ENCODE data around the gene WWOX.

The WWOX gene

GRCh38 chr16:78844682-78845081 lies 745.2 kb downstream of the WWOX start:
- Histone ChIP-seq H3K79me1 (ENCODE audit: low read length) (no peaks in the 10 kb centered on the region), H2AK5ac (ENCODE audit: low read length) (no peak overlapping the region), H2AFZ (ENCODE audit: insufficient read depth, low read length, poor library complexity) (no peak overlapping the region), H3K4me3 (ENCODE audit: low read depth, low read length) (no peak overlapping the region), H2BK12ac (ENCODE audit: low read length) (no peak overlapping the region), H3K4ac (ENCODE audit: low read depth, low read length) (no peak overlapping the region), H4K8ac (ENCODE audit: low read depth, low read length) (no peak overlapping the region), H3K79me2 (ENCODE audit: control insufficient read depth, insufficient read depth, low read length, poor library complexity) (no peaks in the 10 kb centered on the region), H3K9me3 (ENCODE audit: insufficient read depth, low read depth, low read length) (no peaks in the 10 kb centered on the region), H3K27me3 (ENCODE audit: insufficient read depth, low read length) (no peaks in the 10 kb centered on the region), H3K36me3 (ENCODE audit: control insufficient read depth in 1 of 2, insufficient read depth in 2 of 2, low read length in 2 of 2) (no peaks in the 10 kb centered on the region), H2BK120ac (ENCODE audit: insufficient read depth, low read length, poor library complexity) (no peak overlapping the region), H3K4me1 (ENCODE audit: control insufficient read depth in 1 of 2, insufficient read depth in 2 of 2, low read length in 2 of 2) (peaks cover 0 to 3% of the 10 kb centered on the region in 2 experiments), H3K23ac (ENCODE audit: low read length) (no peak overlapping the region), H2BK5ac (ENCODE audit: low read depth, low read length, poor library complexity) (no peak overlapping the region), H4K12ac (ENCODE audit: low read depth, low read length) (no peak overlapping the region), H3K27ac (ENCODE audit: low read depth, low read length) (no peak overlapping the region), H3K9ac (ENCODE audit: low read length) (no peak overlapping the region), H3K14ac (ENCODE audit: low read length) (no peak overlapping the region), H3K18ac (ENCODE audit: low read length) (no peak overlapping the region), H4K91ac (ENCODE audit: low read depth, low read length) (no peak overlapping the region), H3K4me2 (ENCODE audit: low read length) (no peak overlapping the region)
- WGBS (ENCODE audit: extremely low coverage, insufficient coverage, insufficient read length), result no CpG with 5 or more reads among the region's 7 CpGs
- no peak for DNase-seq

- H3K36me3 ChIP-seq (ENCODE audit: control insufficient read depth in 1 of 2, insufficient read depth in 2 of 2, low read length in 2 of 2), result no peaks in the 10 kb centered on the region
- no peak overlapping the region for H4K12ac ChIP-seq (ENCODE audit: low read depth, low read length)
- H3K79me2 ChIP-seq (ENCODE audit: control insufficient read depth, insufficient read depth, low read length, poor library complexity), result no peaks in the 10 kb centered on the region
- no peak for DNase-seq
- no peak overlapping the region for H3K27ac ChIP-seq (ENCODE audit: low read depth, low read length)
- H3K4me1 ChIP-seq (ENCODE audit: control insufficient read depth in 1 of 2, insufficient read depth in 2 of 2, low read length in 2 of 2), result peaks cover 0 to 3% of the 10 kb centered on the region in 2 experiments
- H2AFZ ChIP-seq (ENCODE audit: insufficient read depth, low read length, poor library complexity), result no peak overlapping the region
- no peak overlapping the region for H3K23ac ChIP-seq (ENCODE audit: low read length)
- no peak overlapping the region for H2BK120ac ChIP-seq (ENCODE audit: insufficient read depth, low read length, poor library complexity)
- no peak overlapping the region for H3K4me3 ChIP-seq (ENCODE audit: low read depth, low read length)
- no peak overlapping the region for H3K9ac ChIP-seq (ENCODE audit: low read length)
- no peak overlapping the region for H4K8ac ChIP-seq (ENCODE audit: low read depth, low read length)
- no peak overlapping the region for H3K18ac ChIP-seq (ENCODE audit: low read length)
- no peaks in the 10 kb centered on the region for H3K79me1 ChIP-seq (ENCODE audit: low read length)
- no CpG with 5 or more reads among the region's 3 CpGs for WGBS (ENCODE audit: extremely low coverage, insufficient coverage, insufficient read length)
- H2BK5ac ChIP-seq (ENCODE audit: low read depth, low read length, poor library complexity), result no peak overlapping the region
- no peak overlapping the region for H2BK12ac ChIP-seq (ENCODE audit: low read length)
- H2AK5ac ChIP-seq (ENCODE audit: low read length), result no peak overlapping the region
- H4K91ac ChIP-seq (ENCODE audit: low read depth, low read length), result no peak overlapping the region
- no peak overlapping the region for H3K14ac ChIP-seq (ENCODE audit: low read length)
- no peaks in the 10 kb centered on the region for H3K9me3 ChIP-seq (ENCODE audit: insufficient read depth, low read depth, low read length)
- no peaks in the 10 kb centered on the region for H3K27me3 ChIP-seq (ENCODE audit: insufficient read depth, low read length)
- H3K4ac ChIP-seq (ENCODE audit: low read depth, low read length), result no peak overlapping the region
- H3K4me2 ChIP-seq (ENCODE audit: low read length), result no peak overlapping the region
Observed at GRCh38 chr16:78851266-78851665, 751.8 kb downstream of the WWOX start.

GRCh38 chr16:78852081-78852635 lies 752.7 kb downstream of the WWOX start:
- Histone ChIP-seq H3K4me1 (ENCODE audit: control insufficient read depth in 1 of 2, insufficient read depth in 2 of 2, low read length in 2 of 2) (peaks cover 0 to 3% of the 10 kb centered on the region in 2 experiments), H3K18ac (ENCODE audit: low read length) (no peak overlapping the region), H2BK5ac (ENCODE audit: low read depth, low read length, poor library complexity) (no peak overlapping the region), H3K9me3 (ENCODE audit: insufficient read depth, low read depth, low read length) (no peaks in the 10 kb centered on the region), H2BK120ac (ENCODE audit: insufficient read depth, low read length, poor library complexity) (no peak overlapping the region), H4K91ac (ENCODE audit: low read depth, low read length) (no peak overlapping the region), H2AFZ (ENCODE audit: insufficient read depth, low read length, poor library complexity) (no peak overlapping the region), H3K36me3 (ENCODE audit: control insufficient read depth in 1 of 2, insufficient read depth in 2 of 2, low read length in 2 of 2) (no peaks in the 10 kb centered on the region), H4K8ac (ENCODE audit: low read depth, low read length) (no peak overlapping the region), H3K79me2 (ENCODE audit: control insufficient read depth, insufficient read depth, low read length, poor library complexity) (no peaks in the 10 kb centered on the region), H3K4me2 (ENCODE audit: low read length) (no peak overlapping the region), H3K79me1 (ENCODE audit: low read length) (no peaks in the 10 kb centered on the region), H3K27ac (ENCODE audit: low read depth, low read length) (no peak overlapping the region), H3K14ac (ENCODE audit: low read length) (no peak overlapping the region), H3K4ac (ENCODE audit: low read depth, low read length) (no peak overlapping the region), H2BK12ac (ENCODE audit: low read length) (no peak overlapping the region), H3K9ac (ENCODE audit: low read length) (no peak overlapping the region), H3K27me3 (ENCODE audit: insufficient read depth, low read length) (no peaks in the 10 kb centered on the region), H3K23ac (ENCODE audit: low read length) (no peak overlapping the region), H2AK5ac (ENCODE audit: low read length) (no peak overlapping the region), H4K12ac (ENCODE audit: low read depth, low read length) (no peak overlapping the region), H3K4me3 (ENCODE audit: low read depth, low read length) (no peak overlapping the region)
- no CpG with 5 or more reads among the region's 4 CpGs for WGBS (ENCODE audit: extremely low coverage, insufficient coverage, insufficient read length)
- no peak for DNase-seq

- Histone ChIP-seq H3K79me2 (ENCODE audit: control insufficient read depth, insufficient read depth, low read length, poor library complexity) (no peaks in the 10 kb centered on the region), H3K4me3 (ENCODE audit: low read depth, low read length) (no peak overlapping the region), H3K36me3 (ENCODE audit: control insufficient read depth in 1 of 2, insufficient read depth in 2 of 2, low read length in 2 of 2) (no peaks in the 10 kb centered on the region), H3K9ac (ENCODE audit: low read length) (no peak overlapping the region), H3K4me2 (ENCODE audit: low read length) (no peak overlapping the region), H3K79me1 (ENCODE audit: low read length) (no peaks in the 10 kb centered on the region), H3K4me1 (ENCODE audit: control insufficient read depth in 1 of 2, insufficient read depth in 2 of 2, low read length in 2 of 2) (peaks cover 0 to 4% of the 10 kb centered on the region in 2 experiments), H4K12ac (ENCODE audit: low read depth, low read length) (no peak overlapping the region), H3K14ac (ENCODE audit: low read length) (no peak overlapping the region), H3K18ac (ENCODE audit: low read length) (no peak overlapping the region), H2BK120ac (ENCODE audit: insufficient read depth, low read length, poor library complexity) (no peak overlapping the region), H3K4ac (ENCODE audit: low read depth, low read length) (no peak overlapping the region), H4K8ac (ENCODE audit: low read depth, low read length) (no peak overlapping the region), H3K9me3 (ENCODE audit: insufficient read depth, low read depth, low read length) (no peaks in the 10 kb centered on the region), H2AFZ (ENCODE audit: insufficient read depth, low read length, poor library complexity) (no peak overlapping the region), H2BK12ac (ENCODE audit: low read length) (no peak overlapping the region), H2AK5ac (ENCODE audit: low read length) (no peak overlapping the region), H2BK5ac (ENCODE audit: low read depth, low read length, poor library complexity) (no peak overlapping the region), H3K27me3 (ENCODE audit: insufficient read depth, low read length) (no peaks in the 10 kb centered on the region), H4K91ac (ENCODE audit: low read depth, low read length) (no peak overlapping the region), H3K27ac (ENCODE audit: low read depth, low read length) (no peak overlapping the region), H3K23ac (ENCODE audit: low read length) (no peak overlapping the region)
- no CpG with 5 or more reads among the region's 2 CpGs for WGBS (ENCODE audit: extremely low coverage, insufficient coverage, insufficient read length)
- no peak for DNase-seq
Observed at GRCh38 chr16:78862022-78862421, 762.6 kb downstream of the WWOX start.
